NCI-H82 (cell line): ENCODE results near the gene ATP9B.
"Not testable (repeated sequence)": the region's sequence is repeated elsewhere in the genome, so short reads cannot be mapped to it uniquely, and the experiment has no call there.

Source experiments
- DNase-seq: peaks from one replicate; lab custom pipeline; 2025; lab: John Stamatoyannopoulos, UW

Gene ATP9B

GRCh38 chr18:79071503-79072210 is 2.5 kb downstream of the ATP9B start:
- DNase-seq, result peak; percentile 43

- DNase-seq, result not testable (repeated sequence)
These were observed 3.5 kb downstream of the ATP9B start for GRCh38 chr18:79072655-79073054.

GRCh38 chr18:79077181-79077580 is 8.0 kb downstream of the ATP9B start:
- DNase-seq, result no peak

- not testable (repeated sequence) for DNase-seq
These were observed 9.6 kb downstream of the ATP9B start for GRCh38 chr18:79078791-79079190.

GRCh38 chr18:79092874-79093273 is 23.7 kb downstream of the ATP9B start:
- DNase-seq, result no peak

GRCh38 chr18:79093986-79094385 is 24.8 kb downstream of the ATP9B start:
- no peak for DNase-seq

- DNase-seq, result no peak
These were observed 26.0 kb downstream of the ATP9B start for GRCh38 chr18:79095216-79095615.

GRCh38 chr18:79100944-79101343 is 31.8 kb downstream of the ATP9B start:
- no peak for DNase-seq

- no peak for DNase-seq
These were observed 33.7 kb downstream of the ATP9B start for GRCh38 chr18:79102886-79103285.

GRCh38 chr18:79104137-79104536 is 34.9 kb downstream of the ATP9B start:
- DNase-seq, result no peak

- DNase-seq, result no peak
These were observed 36.3 kb downstream of the ATP9B start for GRCh38 chr18:79105455-79105854.

GRCh38 chr18:79106084-79106483 is 36.9 kb downstream of the ATP9B start:
- DNase-seq, result no peak

- no peak for DNase-seq
These were observed 38.7 kb downstream of the ATP9B start for GRCh38 chr18:79107886-79108285.

GRCh38 chr18:79108549-79109215 is 39.5 kb downstream of the ATP9B start:
- no peak for DNase-seq

GRCh38 chr18:79111483-79111882 is 42.3 kb downstream of the ATP9B start:
- DNase-seq, result no peak

GRCh38 chr18:79117385-79117784 is 48.2 kb downstream of the ATP9B start:
- no peak for DNase-seq

- DNase-seq, result no peak
These were observed 48.6 kb downstream of the ATP9B start for GRCh38 chr18:79117788-79118187.

- DNase-seq, result no peak
These were observed 49.6 kb downstream of the ATP9B start for GRCh38 chr18:79118797-79119196.

GRCh38 chr18:79121746-79122474 is 52.7 kb downstream of the ATP9B start:
- DNase-seq, result no peak

GRCh38 chr18:79123948-79124347 is 54.8 kb downstream of the ATP9B start:
- no peak for DNase-seq

GRCh38 chr18:79129120-79129519 is 59.9 kb downstream of the ATP9B start:
- no peak for DNase-seq

- no peak for DNase-seq
These were observed 64.5 kb downstream of the ATP9B start for GRCh38 chr18:79133724-79134123.

GRCh38 chr18:79135924-79136323 is 66.7 kb downstream of the ATP9B start:
- DNase-seq, result no peak
